Spleen (tissue), 7 donors: ENCODE data around the gene SYK.

Experiments
- CTCF ChIP-seq, 11 experiments: fragments of 200-600 bp in 7 of 11; fragments of 450-650 bp in 4 of 11; sonication (generic) in 4 of 11; IDR thresholded peaks in 8 of 11; conservative IDR thresholded peaks in 3 of 11; 1 replicate in 7 of 11; 2 replicates in 4 of 11; pipeline versions ENCODE4 v1.4.0 to v1.8.0; 2016 to 2021; ENCODE audit warnings: antibody characterized with exemption in 11 of 11, inconsistent platforms in 4 of 11, mild to moderate bottlenecking in 1 of 11
- POLR2A ChIP-seq, 3 donors: fragments of 450-650 bp; IDR thresholded peaks; one replicate each; pipeline ENCODE4 v1.5.1; 2017; ENCODE audit warnings: antibody characterized with exemption in 3 of 3, mild to moderate bottlenecking in 1 of 3
- POLR2AphosphoS5 ChIP-seq, 3 donors: sonication (generic); formaldehyde crosslinking; IDR thresholded peaks; one replicate each; pipeline ENCODE4 v1.5.1; 2017; ENCODE audit warnings: antibody characterized with exemption in 3 of 3
- donor health status: DM: no; HTN: no; CAD: no; lungs with moderate emphysema.
- donor health status: DM: no; HTN: no; CAD: no.
- donor health status: DM: no; HTN: no; CAD: no.

GRCh38 chr9:90916147-90916734 is 114.6 kb downstream of the SYK start:
- TF ChIP-seq CTCF (IDR thresholded peaks at IDR 0.05 in 8 of 11, conservative IDR thresholded peaks at IDR 0.05 in 3 of 11) (no peak), POLR2AphosphoS5 (IDR thresholded peaks at IDR 0.05) (no peak), POLR2A (IDR thresholded peaks at IDR 0.05) (no peak)
